Fibroblast of lung (primary cell): ENCODE measurements around the gene CD1E. TPM values are rescaled to one million over a fixed set of nuclear protein-coding genes. Genes with fewer than 3 reads are reported as not detected.
"Not testable (repeated sequence)": the region's sequence is repeated elsewhere in the genome, so short reads cannot be mapped to it uniquely, and the experiment has no call there.

Experiments used
- DNase-seq, 2 donors: peaks; one replicate each; pipeline versions ENCODE4 v3.0.0 to v3.0.0-alpha.2; 2010; ENCODE audit warnings: low read depth in 2 of 2
- H2AFZ ChIP-seq: 2 replicates; pipeline ENCODE4 v1.5.1; 2012; ENCODE audit warnings: low read length, control low read depth, inconsistent platforms
- H3K27ac ChIP-seq: 2 replicates; pipeline ENCODE4 v1.5.1; 2011; ENCODE audit warnings: low read length, control low read depth; ENCODE audit not compliant: insufficient read depth
- H3K27me3 ChIP-seq: 2 replicates; pipeline ENCODE4 v1.5.1; 2011; ENCODE audit warnings: mild to moderate bottlenecking, low read length; ENCODE audit not compliant: control insufficient read depth, insufficient read depth
- H3K36me3 ChIP-seq: 2 replicates; pipeline ENCODE4 v1.5.1; 2011; ENCODE audit warnings: low read length; ENCODE audit not compliant: control insufficient read depth, insufficient read depth
- H3K4me1 ChIP-seq: 2 replicates; pipeline ENCODE4 v1.5.1; 2011; ENCODE audit warnings: low read length; ENCODE audit not compliant: control insufficient read depth, insufficient read depth; ENCODE audit errors: extremely low read depth
- H3K4me2 ChIP-seq: 2 replicates; pipeline ENCODE4 v1.5.1; 2011; ENCODE audit warnings: low read length, control low read depth; ENCODE audit not compliant: insufficient read depth; ENCODE audit errors: extremely low read depth
- H3K4me3 ChIP-seq, 4 experiments: fragments of 200-600 bp in 1 of 4; sonication (generic) in 1 of 4; replicated peaks in 1 of 4; 2 replicates each; pipeline ENCODE4 v1.5.1; 2011 to 2016; ENCODE audit warnings: low read length in 4 of 4, low read depth in 3 of 4, mild to moderate bottlenecking in 3 of 4, control low read depth in 2 of 4, inconsistent platforms in 1 of 4, mixed read lengths in 1 of 4; ENCODE audit not compliant: insufficient read depth in 1 of 4; ENCODE audit errors: control extremely low read depth in 1 of 4
- H3K79me2 ChIP-seq: 2 replicates; pipeline ENCODE4 v1.5.1; 2012; ENCODE audit warnings: mild to moderate bottlenecking, low read length, inconsistent platforms; ENCODE audit not compliant: control insufficient read depth, insufficient read depth
- H3K9ac ChIP-seq: 2 replicates; pipeline ENCODE4 v1.5.1; 2011; ENCODE audit warnings: mild to moderate bottlenecking, low read length, control low read depth; ENCODE audit not compliant: insufficient read depth
- H3K9me3 ChIP-seq: 2 replicates; pipeline ENCODE4 v1.5.1; 2012; ENCODE audit warnings: low read depth, low read length; ENCODE audit not compliant: control insufficient read depth, insufficient read depth
- H4K20me1 ChIP-seq: 2 replicates; pipeline ENCODE4 v1.5.1; 2011; ENCODE audit warnings: low read length; ENCODE audit not compliant: control insufficient read depth, insufficient read depth; ENCODE audit errors: extremely low read depth
- EZH2 ChIP-seq: IDR thresholded peaks from 2 replicates; pipeline ENCODE4 v1.5.1; 2012; ENCODE audit warnings: low read length, control low read depth, mild to moderate bottlenecking; ENCODE audit errors: missing control alignments
- polyA plus RNA-seq, 2 donors: library from polyadenylated mRNA; depleted of rRNA in 1 of 2; stranded (reverse) in 1 of 2; unstranded in 1 of 2; fragments of >200 nt; gene quantifications; 2 replicates each; pipeline ENCODE4 v1.2.1, GENCODE V29; 2011 to 2012; ENCODE audit warnings: missing spikeins in 1 of 2
- total RNA-seq: library from RNA; depleted of rRNA; stranded (reverse); fragments of >200 nt; gene quantifications from 2 replicates; pipeline ENCODE4 v1.2.1, GENCODE V29; 2014
- TF ChIP-seq, protein P1 (sequence below), 2 donors: IDR thresholded peaks in 1 of 2; conservative IDR thresholded peaks in 1 of 2; 1 replicate in 1 of 2; 2 replicates in 1 of 2; pipeline ENCODE4 v1.5.1; 2011 to 2012; ENCODE audit warnings: low read length in 2 of 2, control low read depth in 1 of 2, inconsistent platforms in 1 of 2, low read depth in 1 of 2, mild to moderate bottlenecking in 1 of 2

CD1E gene
- total and polyA plus RNA-seq, 2 donors (not counting 1 experiment from before 2014, with no cell fraction given) = not detected

DNA sequence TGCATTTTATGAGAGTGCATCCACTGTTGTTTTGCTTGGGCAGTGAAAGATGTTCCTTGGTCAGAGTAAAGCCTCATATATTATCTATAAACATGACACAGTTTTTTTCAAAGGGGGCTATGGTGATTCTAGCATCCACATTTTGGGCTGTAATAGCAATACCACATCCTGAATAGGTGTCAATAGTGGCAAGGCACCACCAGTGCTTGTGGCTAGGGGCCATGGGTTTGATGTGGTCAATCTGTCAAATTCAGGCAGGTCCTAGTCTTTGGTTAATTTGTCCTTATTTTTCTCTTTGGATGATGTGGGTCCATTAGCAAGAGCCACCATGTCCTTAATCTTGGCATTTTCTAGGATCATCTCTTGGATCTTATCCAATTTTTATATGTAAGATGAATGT, 13.1 kb downstream of the CD1E start:
- H3K27me3 ChIP-seq = no peaks in the 10 kb centered on the region
- H3K4me3 ChIP-seq = no peak overlapping the region
- H2AFZ ChIP-seq = no peak overlapping the region
- H3K4me1 ChIP-seq = no peaks in the 10 kb centered on the region
- H3K4me2 ChIP-seq = no peak overlapping the region
- no peak for TF ChIP-seq EZH2
- TF ChIP-seq, protein P1, sequence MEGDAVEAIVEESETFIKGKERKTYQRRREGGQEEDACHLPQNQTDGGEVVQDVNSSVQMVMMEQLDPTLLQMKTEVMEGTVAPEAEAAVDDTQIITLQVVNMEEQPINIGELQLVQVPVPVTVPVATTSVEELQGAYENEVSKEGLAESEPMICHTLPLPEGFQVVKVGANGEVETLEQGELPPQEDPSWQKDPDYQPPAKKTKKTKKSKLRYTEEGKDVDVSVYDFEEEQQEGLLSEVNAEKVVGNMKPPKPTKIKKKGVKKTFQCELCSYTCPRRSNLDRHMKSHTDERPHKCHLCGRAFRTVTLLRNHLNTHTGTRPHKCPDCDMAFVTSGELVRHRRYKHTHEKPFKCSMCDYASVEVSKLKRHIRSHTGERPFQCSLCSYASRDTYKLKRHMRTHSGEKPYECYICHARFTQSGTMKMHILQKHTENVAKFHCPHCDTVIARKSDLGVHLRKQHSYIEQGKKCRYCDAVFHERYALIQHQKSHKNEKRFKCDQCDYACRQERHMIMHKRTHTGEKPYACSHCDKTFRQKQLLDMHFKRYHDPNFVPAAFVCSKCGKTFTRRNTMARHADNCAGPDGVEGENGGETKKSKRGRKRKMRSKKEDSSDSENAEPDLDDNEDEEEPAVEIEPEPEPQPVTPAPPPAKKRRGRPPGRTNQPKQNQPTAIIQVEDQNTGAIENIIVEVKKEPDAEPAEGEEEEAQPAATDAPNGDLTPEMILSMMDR (conservative IDR thresholded peaks at IDR 0.05 in 1 of 2, IDR thresholded peaks at IDR 0.05 in 1 of 2; ENCODE audit: low read depth in 1 of 2, low read length in 2 of 2) = no peak
- H4K20me1 ChIP-seq = no peaks in the 10 kb centered on the region
- DNase-seq = no peak
- no peaks in the 10 kb centered on the region for H3K9me3 ChIP-seq
- H3K9ac ChIP-seq = no peak overlapping the region
- no peaks in the 10 kb centered on the region for H3K79me2 ChIP-seq
- H3K27ac ChIP-seq = no peak overlapping the region
- no peaks in the 10 kb centered on the region for H3K36me3 ChIP-seq

DNA sequence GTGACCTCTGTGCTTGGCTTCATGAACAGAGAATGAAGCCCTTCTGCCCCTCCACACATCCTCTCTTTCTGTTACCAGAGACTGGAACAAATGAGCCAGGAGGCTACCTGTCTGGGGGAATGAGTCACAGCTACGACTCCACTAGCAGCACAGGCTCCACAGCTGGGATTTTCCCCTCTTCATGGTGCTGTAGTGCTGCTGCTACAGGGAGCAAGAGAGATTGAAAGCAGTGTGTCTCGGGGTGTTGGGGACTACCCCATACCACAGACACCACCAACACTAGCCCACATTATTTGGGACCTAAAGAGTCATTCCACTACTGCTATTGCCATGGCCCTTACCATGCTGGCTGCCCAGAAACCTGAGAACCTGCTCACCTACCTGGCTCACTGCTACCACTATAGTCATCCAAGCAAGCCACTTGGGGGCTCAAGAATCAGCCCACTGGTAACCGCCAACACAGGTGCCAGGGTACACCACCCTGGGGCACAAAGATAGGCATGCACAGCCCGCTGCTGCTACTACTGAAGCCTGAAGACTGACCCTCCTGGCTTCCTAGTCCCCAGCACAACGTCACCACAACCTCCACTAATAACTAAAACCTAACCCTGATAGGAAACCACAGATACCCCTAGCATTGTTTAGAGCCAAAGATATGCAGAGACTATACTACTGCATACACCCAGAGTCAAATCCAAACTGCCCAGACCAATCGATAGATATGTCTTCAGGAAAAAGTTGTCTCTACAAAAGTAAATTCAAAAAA, 17.7 kb downstream of the CD1E start:
- Histone ChIP-seq H3K4me2 (no peak overlapping the region), H3K36me3 (no peaks in the 10 kb centered on the region), H4K20me1 (no peaks in the 10 kb centered on the region), H3K27ac (no peak overlapping the region), H3K4me3 (no peak overlapping the region), H3K9me3 (no peaks in the 10 kb centered on the region), H3K4me1 (no peaks in the 10 kb centered on the region), H2AFZ (no peak overlapping the region), H3K9ac (no peak overlapping the region), H3K79me2 (no peaks in the 10 kb centered on the region), H3K27me3 (no peaks in the 10 kb centered on the region)
- DNase-seq = no peak
- TF ChIP-seq EZH2 = no peak
- TF ChIP-seq, protein P1 (conservative IDR thresholded peaks at IDR 0.05 in 1 of 2, IDR thresholded peaks at IDR 0.05 in 1 of 2; ENCODE audit: low read depth in 1 of 2, low read length in 2 of 2) = no peak

DNA sequence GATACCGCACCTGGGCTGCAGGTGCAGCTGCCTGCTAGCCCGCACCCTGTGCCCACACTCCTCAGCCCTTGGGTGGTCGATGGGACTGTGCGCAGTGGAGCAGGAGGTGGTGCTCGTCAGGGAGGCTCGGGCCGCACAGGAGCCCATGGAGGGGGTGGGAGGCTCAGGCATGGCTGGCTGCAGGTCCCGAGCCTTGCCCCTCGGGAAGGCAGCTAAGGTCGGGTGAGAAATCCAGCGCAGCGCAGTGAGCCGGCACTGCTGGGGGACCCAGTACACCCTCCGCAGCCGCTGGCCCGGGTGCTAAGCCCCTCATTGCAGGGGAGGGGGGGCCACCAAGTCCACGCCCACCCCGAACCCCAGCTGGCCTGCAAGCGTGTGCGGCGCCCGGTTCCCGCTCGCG, 20.4 kb downstream of the CD1E start:
- not testable (repeated sequence) for H3K27me3 ChIP-seq, H3K79me2 ChIP-seq, H3K4me2 ChIP-seq, H3K27ac ChIP-seq, H4K20me1 ChIP-seq, H3K36me3 ChIP-seq, H3K4me3 ChIP-seq, H2AFZ ChIP-seq, H3K9me3 ChIP-seq, DNase-seq, H3K4me1 ChIP-seq, H3K9ac ChIP-seq
